ENCODE measurements around the gene MZT1. TPM values are rescaled to one million over a fixed set of nuclear protein-coding genes. Genes with fewer than 3 reads are reported as not detected.

MZT1 gene
- total and polyA plus RNA-seq, 4 donors, result 1.9 to 16.4 (median 2.3) TPM

- Histone ChIP-seq H3K27me3 (ENCODE audit: control insufficient read depth in 4 of 4, insufficient read depth in 4 of 4, low read length in 3 of 4) (no peaks in the 10 kb centered on the region), H3K4me1 (ENCODE audit: control insufficient read depth in 4 of 4, insufficient read depth in 4 of 4, low read length in 3 of 4) (no peaks in the 10 kb centered on the region), H3K9me3 (ENCODE audit: control insufficient read depth in 4 of 4, low read length in 3 of 4) (no peaks in the 10 kb centered on the region), H3K4me3 (ENCODE audit: low read depth in 1 of 3, low read length in 3 of 3) (no peak overlapping the region), H3K36me3 (ENCODE audit: control insufficient read depth in 4 of 4, insufficient read depth in 3 of 4, low read depth in 1 of 4, low read length in 3 of 4) (no peaks in the 10 kb centered on the region), H3K9ac (ENCODE audit: low read depth in 1 of 2, low read length in 2 of 2) (no peak overlapping the region), H3K27ac (ENCODE audit: low read depth in 1 of 2, low read length in 2 of 2) (no peak overlapping the region)
- WGBS, result 70% methylated on average over 5 of the region's 5 CpGs
- TF ChIP-seq, protein P1, sequence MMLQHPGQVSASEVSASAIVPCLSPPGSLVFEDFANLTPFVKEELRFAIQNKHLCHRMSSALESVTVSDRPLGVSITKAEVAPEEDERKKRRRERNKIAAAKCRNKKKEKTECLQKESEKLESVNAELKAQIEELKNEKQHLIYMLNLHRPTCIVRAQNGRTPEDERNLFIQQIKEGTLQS (IDR thresholded peaks at IDR 0.05), result no peak
- TF ChIP-seq HNF4G (IDR thresholded peaks at IDR 0.05), result no peak
- no peak for TF ChIP-seq FOXA2 (IDR thresholded peaks at IDR 0.05)
- no peak for TF ChIP-seq FOXA1 (IDR thresholded peaks at IDR 0.05)
- TF ChIP-seq, protein P2, sequence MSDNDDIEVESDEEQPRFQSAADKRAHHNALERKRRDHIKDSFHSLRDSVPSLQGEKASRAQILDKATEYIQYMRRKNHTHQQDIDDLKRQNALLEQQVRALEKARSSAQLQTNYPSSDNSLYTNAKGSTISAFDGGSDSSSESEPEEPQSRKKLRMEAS (IDR thresholded peaks at IDR 0.05), result no peak
- TF ChIP-seq, protein P3, sequence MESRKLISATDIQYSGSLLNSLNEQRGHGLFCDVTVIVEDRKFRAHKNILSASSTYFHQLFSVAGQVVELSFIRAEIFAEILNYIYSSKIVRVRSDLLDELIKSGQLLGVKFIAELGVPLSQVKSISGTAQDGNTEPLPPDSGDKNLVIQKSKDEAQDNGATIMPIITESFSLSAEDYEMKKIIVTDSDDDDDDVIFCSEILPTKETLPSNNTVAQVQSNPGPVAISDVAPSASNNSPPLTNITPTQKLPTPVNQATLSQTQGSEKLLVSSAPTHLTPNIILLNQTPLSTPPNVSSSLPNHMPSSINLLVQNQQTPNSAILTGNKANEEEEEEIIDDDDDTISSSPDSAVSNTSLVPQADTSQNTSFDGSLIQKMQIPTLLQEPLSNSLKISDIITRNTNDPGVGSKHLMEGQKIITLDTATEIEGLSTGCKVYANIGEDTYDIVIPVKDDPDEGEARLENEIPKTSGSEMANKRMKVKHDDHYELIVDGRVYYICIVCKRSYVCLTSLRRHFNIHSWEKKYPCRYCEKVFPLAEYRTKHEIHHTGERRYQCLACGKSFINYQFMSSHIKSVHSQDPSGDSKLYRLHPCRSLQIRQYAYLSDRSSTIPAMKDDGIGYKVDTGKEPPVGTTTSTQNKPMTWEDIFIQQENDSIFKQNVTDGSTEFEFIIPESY (IDR thresholded peaks at IDR 0.05), result no peak
- DNase-seq (ENCODE audit: low spot score), result no peak
Observed at GRCh38 chr13:72693832-72694231, 33.6 kb downstream of the MZT1 start.

DNA sequence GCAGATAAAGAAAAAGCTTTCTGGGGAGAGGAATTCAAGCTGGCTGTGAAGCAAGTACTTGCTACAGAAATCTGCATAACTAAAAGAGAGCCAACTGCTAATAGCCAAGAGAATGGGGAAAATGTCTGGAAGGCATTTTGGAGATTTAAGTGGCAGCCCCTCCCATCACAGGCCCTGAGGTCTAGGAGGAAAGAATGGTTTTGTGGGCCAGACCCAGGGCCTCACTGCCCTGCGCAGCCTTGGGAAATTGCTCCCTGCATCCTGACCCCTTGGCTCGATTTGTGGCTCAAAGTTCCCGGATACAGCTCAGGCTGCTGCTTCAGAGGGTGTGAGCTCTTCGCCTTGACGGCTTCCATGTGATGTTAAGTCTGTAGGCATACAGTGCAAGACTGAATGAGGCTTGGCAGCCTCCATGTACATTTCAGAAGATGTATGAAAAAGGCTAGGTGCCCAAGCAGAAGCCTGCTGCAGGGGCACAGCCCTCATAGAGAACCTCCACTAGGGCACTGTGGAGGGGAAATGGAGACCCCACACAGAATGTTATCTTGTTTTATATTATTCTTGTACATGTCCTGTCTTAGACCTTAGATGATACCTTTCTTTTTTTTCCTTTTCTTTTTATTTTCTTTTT is 34.4 kb downstream of the MZT1 start:
- Histone ChIP-seq H3K4me1 (ENCODE audit: control insufficient read depth in 4 of 4, insufficient read depth in 4 of 4, low read length in 3 of 4) (no peaks in the 10 kb centered on the region), H3K9ac (ENCODE audit: low read depth in 1 of 2, low read length in 2 of 2) (no peak overlapping the region), H3K27me3 (ENCODE audit: control insufficient read depth in 4 of 4, insufficient read depth in 4 of 4, low read length in 3 of 4) (no peaks in the 10 kb centered on the region), H3K27ac (ENCODE audit: low read depth in 1 of 2, low read length in 2 of 2) (no peak overlapping the region), H3K4me3 (ENCODE audit: low read depth in 1 of 3, low read length in 3 of 3) (no peak overlapping the region), H3K36me3 (ENCODE audit: control insufficient read depth in 4 of 4, insufficient read depth in 3 of 4, low read depth in 1 of 4, low read length in 3 of 4) (no peaks in the 10 kb centered on the region), H3K9me3 (ENCODE audit: control insufficient read depth in 4 of 4, low read length in 3 of 4) (no peaks in the 10 kb centered on the region)
- 73% methylated on average over 5 of the region's 5 CpGs for WGBS
- TF ChIP-seq, protein P1 (IDR thresholded peaks at IDR 0.05), result no peak
- no peak for DNase-seq (ENCODE audit: low spot score)

DNA sequence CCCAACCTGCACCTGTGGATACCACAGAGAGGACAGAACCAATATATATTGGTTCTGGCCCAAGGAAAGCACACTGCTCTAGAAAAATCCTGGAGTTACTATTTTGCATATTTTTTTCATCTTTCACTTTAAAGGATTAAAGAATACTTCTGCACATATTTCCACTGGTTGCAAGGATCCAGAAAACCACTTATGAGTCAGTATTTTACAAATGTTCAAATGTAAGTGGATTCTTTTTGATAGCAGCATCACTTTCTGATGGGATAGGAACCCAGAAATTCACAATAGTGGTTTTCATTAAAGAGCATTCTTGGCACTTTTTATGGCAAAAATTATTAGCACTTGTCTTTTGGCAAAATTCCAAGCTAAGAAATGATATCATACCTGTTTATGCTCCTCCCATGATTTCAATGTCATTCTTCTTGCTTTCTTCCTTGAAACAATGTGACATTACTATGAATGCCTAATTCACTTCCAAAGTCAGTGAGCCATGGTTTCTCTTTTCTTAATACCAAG is 38.2 kb downstream of the MZT1 start:
- Histone ChIP-seq H3K27ac (ENCODE audit: low read depth in 1 of 2, low read length in 2 of 2) (no peak overlapping the region), H3K27me3 (ENCODE audit: control insufficient read depth in 4 of 4, insufficient read depth in 4 of 4, low read length in 3 of 4) (no peaks in the 10 kb centered on the region), H3K9me3 (ENCODE audit: control insufficient read depth in 4 of 4, low read length in 3 of 4) (no peaks in the 10 kb centered on the region), H3K4me3 (ENCODE audit: low read depth in 1 of 3, low read length in 3 of 3) (no peak overlapping the region), H3K36me3 (ENCODE audit: control insufficient read depth in 4 of 4, insufficient read depth in 3 of 4, low read depth in 1 of 4, low read length in 3 of 4) (no peaks in the 10 kb centered on the region), H3K9ac (ENCODE audit: low read depth in 1 of 2, low read length in 2 of 2) (no peak overlapping the region), H3K4me1 (ENCODE audit: control insufficient read depth in 4 of 4, insufficient read depth in 4 of 4, low read length in 3 of 4) (peaks cover 0 to 1% (median 0%) of the 10 kb centered on the region in 4 donors)
- no peak for DNase-seq (ENCODE audit: low spot score)
- no peak for TF ChIP-seq HNF4A (conservative IDR thresholded peaks at IDR 0.05)
- TF ChIP-seq NR2F2 (IDR thresholded peaks at IDR 0.05), result no peak
- TF ChIP-seq, protein P2 (IDR thresholded peaks at IDR 0.05), result no peak
- TF ChIP-seq FOXA2 (IDR thresholded peaks at IDR 0.05), result no peak
- TF ChIP-seq, protein P4, sequence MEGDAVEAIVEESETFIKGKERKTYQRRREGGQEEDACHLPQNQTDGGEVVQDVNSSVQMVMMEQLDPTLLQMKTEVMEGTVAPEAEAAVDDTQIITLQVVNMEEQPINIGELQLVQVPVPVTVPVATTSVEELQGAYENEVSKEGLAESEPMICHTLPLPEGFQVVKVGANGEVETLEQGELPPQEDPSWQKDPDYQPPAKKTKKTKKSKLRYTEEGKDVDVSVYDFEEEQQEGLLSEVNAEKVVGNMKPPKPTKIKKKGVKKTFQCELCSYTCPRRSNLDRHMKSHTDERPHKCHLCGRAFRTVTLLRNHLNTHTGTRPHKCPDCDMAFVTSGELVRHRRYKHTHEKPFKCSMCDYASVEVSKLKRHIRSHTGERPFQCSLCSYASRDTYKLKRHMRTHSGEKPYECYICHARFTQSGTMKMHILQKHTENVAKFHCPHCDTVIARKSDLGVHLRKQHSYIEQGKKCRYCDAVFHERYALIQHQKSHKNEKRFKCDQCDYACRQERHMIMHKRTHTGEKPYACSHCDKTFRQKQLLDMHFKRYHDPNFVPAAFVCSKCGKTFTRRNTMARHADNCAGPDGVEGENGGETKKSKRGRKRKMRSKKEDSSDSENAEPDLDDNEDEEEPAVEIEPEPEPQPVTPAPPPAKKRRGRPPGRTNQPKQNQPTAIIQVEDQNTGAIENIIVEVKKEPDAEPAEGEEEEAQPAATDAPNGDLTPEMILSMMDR (IDR thresholded peaks at IDR 0.05; ENCODE audit: low read depth, low read length, missing input control), result no peak
- TF ChIP-seq RAD21 (IDR thresholded peaks at IDR 0.05), result no peak
- no peak for TF ChIP-seq HNF4G (IDR thresholded peaks at IDR 0.05)
- TF ChIP-seq GABPA (IDR thresholded peaks at IDR 0.05 in 1 of 2, conservative IDR thresholded peaks at IDR 0.05 in 1 of 2), result no peak
- TF ChIP-seq, protein P1 (IDR thresholded peaks at IDR 0.05), result no peak
- no peak for TF ChIP-seq YY1 (IDR thresholded peaks at IDR 0.05)
- TF ChIP-seq EGR1 (IDR thresholded peaks at IDR 0.05; ENCODE audit: low read depth in 2 of 2), result no peak
- TF ChIP-seq SP1 (IDR thresholded peaks at IDR 0.05), result no peak
- no peak for TF ChIP-seq TAF1 (conservative IDR thresholded peaks at IDR 0.05)
- no peak for TF ChIP-seq RXRA (IDR thresholded peaks at IDR 0.05)
- TF ChIP-seq, protein P5, sequence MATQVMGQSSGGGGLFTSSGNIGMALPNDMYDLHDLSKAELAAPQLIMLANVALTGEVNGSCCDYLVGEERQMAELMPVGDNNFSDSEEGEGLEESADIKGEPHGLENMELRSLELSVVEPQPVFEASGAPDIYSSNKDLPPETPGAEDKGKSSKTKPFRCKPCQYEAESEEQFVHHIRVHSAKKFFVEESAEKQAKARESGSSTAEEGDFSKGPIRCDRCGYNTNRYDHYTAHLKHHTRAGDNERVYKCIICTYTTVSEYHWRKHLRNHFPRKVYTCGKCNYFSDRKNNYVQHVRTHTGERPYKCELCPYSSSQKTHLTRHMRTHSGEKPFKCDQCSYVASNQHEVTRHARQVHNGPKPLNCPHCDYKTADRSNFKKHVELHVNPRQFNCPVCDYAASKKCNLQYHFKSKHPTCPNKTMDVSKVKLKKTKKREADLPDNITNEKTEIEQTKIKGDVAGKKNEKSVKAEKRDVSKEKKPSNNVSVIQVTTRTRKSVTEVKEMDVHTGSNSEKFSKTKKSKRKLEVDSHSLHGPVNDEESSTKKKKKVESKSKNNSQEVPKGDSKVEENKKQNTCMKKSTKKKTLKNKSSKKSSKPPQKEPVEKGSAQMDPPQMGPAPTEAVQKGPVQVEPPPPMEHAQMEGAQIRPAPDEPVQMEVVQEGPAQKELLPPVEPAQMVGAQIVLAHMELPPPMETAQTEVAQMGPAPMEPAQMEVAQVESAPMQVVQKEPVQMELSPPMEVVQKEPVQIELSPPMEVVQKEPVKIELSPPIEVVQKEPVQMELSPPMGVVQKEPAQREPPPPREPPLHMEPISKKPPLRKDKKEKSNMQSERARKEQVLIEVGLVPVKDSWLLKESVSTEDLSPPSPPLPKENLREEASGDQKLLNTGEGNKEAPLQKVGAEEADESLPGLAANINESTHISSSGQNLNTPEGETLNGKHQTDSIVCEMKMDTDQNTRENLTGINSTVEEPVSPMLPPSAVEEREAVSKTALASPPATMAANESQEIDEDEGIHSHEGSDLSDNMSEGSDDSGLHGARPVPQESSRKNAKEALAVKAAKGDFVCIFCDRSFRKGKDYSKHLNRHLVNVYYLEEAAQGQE (IDR thresholded peaks at IDR 0.05), result no peak

Measured in liver (tissue), 9 donors.